Measurements from ENCODE around the gene PAGE2B.

DNA sequence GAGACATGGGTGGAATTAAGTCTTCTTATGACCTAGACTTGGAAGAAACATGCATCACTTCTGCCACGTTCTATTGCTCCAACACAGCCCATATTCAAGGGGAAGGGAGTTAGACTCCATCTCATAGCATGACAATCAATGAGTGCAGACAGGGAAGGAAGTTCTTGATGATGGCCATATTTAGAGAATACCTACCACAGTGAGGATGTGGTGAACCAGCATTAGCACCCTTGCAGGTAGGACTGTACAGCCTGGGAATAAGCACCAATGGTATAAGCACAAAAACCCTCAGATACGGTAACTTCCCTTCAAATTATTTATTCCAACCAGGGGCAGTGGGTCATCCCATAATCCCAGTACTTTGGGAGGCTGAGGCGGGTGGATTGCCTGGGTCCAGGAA is 43.7 kb downstream of the PAGE2B start:
- TF ChIP-seq, protein P1, sequence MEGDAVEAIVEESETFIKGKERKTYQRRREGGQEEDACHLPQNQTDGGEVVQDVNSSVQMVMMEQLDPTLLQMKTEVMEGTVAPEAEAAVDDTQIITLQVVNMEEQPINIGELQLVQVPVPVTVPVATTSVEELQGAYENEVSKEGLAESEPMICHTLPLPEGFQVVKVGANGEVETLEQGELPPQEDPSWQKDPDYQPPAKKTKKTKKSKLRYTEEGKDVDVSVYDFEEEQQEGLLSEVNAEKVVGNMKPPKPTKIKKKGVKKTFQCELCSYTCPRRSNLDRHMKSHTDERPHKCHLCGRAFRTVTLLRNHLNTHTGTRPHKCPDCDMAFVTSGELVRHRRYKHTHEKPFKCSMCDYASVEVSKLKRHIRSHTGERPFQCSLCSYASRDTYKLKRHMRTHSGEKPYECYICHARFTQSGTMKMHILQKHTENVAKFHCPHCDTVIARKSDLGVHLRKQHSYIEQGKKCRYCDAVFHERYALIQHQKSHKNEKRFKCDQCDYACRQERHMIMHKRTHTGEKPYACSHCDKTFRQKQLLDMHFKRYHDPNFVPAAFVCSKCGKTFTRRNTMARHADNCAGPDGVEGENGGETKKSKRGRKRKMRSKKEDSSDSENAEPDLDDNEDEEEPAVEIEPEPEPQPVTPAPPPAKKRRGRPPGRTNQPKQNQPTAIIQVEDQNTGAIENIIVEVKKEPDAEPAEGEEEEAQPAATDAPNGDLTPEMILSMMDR (IDR thresholded peaks at IDR 0.05) = no peak
- TF ChIP-seq USF1 (CRISPR knock-in tag; IDR thresholded peaks at IDR 0.05) (no peak), FOXJ3 (CRISPR knock-in tag; IDR thresholded peaks at IDR 0.05; ENCODE audit: borderline replicate concordance) (no peak), TEAD4 (CRISPR knock-in tag; IDR thresholded peaks at IDR 0.05) (no peak), ESRRA (CRISPR knock-in tag; IDR thresholded peaks at IDR 0.05; ENCODE audit: borderline replicate concordance) (no peak)

Data from WTC11 (cell line).